GM10266 (cell line): ENCODE measurements around the gene RRAD.
A peak's percentile ranks its signal among the peaks of the same experiment; 100 is the strongest.
"Not testable (repeated sequence)": the region's sequence is repeated elsewhere in the genome, so short reads cannot be mapped to it uniquely, and the experiment has no call there.

Source experiments
- DNase-seq: peaks from one replicate; pipeline ENCODE4 v3.0.0; 2012; ENCODE audit errors: extremely low spot score
- TF ChIP-seq, protein P1 (sequence below): IDR thresholded peaks from 2 replicates; pipeline ENCODE4 v1.5.1; 2012; ENCODE audit warnings: mild to moderate bottlenecking, low read depth; ENCODE audit not compliant: control insufficient read depth, insufficient read depth; ENCODE audit errors: missing control alignments

The RRAD gene

DNA sequence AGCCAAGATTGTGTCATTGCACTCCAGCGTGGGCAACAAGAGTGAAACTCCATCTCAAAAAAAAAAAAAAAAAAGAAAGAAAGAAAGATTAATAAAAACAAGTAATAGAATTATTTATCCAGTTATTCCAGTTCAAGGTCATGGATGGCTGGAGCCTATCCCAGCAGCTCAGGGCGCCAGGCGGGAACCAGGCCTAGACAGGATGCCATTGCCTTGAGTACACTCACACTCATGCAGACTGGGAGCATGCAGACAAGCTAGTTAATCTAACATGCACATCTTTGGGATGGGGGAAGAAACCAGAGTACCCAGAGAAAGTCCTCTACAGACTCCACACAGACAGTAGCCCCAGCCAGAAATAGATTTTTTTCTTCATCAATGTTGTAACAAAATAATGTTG is 27.1 kb downstream of the RRAD start:
- TF ChIP-seq, protein P1, sequence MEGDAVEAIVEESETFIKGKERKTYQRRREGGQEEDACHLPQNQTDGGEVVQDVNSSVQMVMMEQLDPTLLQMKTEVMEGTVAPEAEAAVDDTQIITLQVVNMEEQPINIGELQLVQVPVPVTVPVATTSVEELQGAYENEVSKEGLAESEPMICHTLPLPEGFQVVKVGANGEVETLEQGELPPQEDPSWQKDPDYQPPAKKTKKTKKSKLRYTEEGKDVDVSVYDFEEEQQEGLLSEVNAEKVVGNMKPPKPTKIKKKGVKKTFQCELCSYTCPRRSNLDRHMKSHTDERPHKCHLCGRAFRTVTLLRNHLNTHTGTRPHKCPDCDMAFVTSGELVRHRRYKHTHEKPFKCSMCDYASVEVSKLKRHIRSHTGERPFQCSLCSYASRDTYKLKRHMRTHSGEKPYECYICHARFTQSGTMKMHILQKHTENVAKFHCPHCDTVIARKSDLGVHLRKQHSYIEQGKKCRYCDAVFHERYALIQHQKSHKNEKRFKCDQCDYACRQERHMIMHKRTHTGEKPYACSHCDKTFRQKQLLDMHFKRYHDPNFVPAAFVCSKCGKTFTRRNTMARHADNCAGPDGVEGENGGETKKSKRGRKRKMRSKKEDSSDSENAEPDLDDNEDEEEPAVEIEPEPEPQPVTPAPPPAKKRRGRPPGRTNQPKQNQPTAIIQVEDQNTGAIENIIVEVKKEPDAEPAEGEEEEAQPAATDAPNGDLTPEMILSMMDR: no peak

DNA sequence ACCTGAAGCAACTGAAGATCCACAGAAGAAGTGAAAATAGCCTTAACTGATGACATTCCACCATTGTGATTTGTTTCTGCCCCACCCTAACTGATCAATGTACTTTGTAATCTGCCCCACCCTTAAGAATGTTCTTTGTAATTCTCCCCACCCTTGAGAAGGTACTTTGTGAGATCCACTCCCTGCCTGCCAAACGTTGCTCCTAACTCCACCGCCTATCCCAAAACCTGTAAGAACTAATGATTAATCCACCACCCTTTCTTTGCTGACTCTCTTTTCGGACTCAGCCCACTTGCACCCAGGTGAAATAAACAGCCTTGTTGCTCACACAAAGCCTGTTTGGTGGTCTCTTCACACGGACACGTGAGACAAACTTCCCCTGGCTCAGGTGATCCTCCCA is 28.7 kb downstream of the RRAD start:
- not testable (repeated sequence) for DNase-seq

More for the DNA sequence above, 27.1 kb downstream of the RRAD start:
- no peak for DNase-seq

DNA sequence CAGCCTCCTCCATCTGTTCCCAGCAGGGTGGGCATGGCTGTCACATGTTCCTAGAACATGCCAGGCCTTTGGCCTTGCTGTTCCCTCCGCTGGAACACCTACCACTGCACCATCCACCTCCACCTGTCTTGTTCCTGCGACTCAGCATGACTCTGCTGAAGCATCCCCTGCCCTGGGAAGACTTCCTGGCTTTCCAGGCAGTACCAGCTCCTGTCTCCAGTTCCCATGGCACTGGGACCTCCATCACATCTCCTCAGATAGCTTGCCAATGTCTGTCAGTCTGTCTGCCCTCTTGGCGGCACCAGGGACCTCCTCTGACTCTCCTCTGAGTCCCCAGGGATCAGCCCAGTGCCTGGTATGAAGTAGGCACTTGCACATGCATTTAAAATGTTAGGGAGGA is 29.3 kb downstream of the RRAD start:
- TF ChIP-seq, protein P1: no peak
- no peak for DNase-seq

DNA sequence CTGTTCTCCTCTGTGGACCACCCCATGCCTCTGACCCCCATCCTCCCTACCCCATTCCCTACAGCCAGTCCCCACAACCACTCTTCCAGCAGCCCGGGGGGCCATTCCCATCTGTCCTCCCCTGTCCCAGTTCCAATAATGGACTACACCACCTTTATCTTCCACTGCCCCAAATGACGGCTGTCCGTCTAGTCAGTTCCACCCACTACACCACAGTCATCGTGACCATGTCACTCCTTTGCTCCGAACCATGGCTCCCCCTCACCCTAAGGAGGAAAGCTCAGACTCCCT is 29.7 kb downstream of the RRAD start:
- TF ChIP-seq, protein P1: no peak
- DNase-seq: no peak

DNA sequence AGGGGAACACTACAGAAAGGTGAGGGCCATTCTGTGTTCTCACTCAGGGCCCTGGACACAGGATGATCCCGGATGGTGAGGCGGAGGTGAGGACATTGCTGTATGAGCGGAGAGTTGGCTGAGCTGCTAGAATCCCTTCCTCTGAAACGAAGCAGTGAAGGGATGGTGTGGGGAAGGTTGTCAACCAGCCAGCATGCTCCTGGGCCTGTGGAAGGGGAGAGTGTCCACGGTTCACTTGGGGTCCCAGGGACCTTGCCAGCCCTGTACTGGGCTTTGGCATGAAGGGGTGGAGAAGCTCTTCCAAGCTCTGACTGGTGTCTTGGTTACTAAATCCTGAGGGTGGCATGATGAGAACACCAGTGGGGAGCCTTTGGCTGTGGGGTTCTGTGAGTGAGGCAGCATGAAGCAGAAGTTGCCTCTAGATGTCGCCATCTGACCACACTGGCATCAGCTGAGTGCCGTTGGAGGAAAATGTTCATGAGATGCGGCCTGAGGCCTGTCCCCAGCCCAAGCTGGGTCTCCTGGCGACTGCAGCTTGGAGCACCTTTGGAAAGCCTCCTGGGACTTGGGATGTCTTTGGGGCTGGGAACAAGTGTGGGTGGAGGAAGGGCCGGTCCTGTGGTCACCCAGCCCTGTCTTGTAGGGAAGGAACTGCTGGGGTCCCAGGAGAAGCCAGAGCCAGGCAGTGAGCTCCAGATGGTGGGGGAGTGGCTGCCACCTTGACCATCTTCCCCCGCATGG is 30.2 kb downstream of the RRAD start:
- TF ChIP-seq, protein P1: peak; percentile 90
- peak; percentile 71 for DNase-seq

DNA sequence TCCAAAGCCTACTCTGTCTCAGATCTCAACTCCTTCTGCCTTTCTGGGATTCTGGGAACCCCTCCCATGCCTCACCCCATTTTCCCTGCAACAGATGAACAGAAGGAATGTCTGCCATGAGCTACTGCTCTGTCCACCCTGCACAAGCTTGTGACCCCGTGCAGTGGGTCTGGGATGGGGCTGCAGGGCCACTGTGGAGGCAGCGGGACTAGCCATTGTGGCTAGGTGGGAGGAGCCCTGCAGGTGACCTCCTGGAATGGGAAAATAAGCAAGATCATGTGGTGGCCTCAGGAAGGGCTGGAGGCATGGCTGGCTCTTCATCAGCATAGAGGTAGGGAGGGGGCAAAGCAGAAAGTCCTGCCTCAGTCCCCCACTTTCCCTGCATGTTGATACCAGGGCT is 31.3 kb downstream of the RRAD start:
- TF ChIP-seq, protein P1: no peak

DNA sequence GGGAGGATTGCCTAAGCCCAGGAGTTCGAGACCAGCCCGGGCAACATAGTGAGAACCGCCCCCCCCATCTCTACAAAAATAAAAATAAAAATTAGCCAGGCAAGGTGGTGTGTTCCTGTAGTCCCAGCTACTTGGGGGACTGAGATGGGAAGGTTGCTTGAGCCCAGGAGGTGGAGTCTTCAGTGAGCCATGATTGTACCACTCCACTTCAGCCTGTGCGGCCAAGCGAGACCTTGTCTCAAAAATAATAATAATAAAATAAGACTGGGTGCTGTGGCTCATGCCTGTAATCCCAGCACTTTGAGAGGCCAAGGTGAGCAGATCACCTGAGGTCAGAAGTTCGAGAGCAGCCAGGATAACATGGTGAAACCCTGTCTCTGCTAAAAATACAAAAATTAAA is 33.5 kb downstream of the RRAD start:
- no peak for DNase-seq
- TF ChIP-seq, protein P1: no peak

More for the DNA sequence above, 31.3 kb downstream of the RRAD start:
- DNase-seq: no peak

DNA sequence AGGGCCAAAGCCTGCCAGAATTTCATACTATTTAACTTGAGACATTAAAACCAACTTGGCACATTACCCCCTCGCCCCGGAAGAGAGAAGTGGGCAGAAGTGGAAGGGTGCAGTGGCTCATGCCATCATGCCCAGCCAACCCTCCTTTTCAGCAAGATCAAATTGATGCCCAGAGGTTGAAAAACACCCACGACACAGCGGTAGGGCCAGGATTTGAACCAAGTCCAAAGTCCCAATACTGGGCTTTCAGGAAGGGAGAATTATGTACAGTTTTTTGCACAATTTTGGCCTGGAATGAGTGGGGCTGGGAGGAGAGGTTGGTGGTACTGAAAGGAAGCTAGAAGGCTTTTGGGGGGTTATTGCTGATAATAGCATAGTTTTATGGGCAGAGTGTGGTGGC is 34.0 kb downstream of the RRAD start:
- TF ChIP-seq, protein P1: no peak
- no peak for DNase-seq
